ENCODE results near the gene PBLD.
A peak's percentile ranks its signal among the peaks of the same experiment; 100 is the strongest.

Gene PBLD
- 1.1 to 6.7 (median 3.2) reads per million in 18 experiments for total RNA-seq

DNA sequence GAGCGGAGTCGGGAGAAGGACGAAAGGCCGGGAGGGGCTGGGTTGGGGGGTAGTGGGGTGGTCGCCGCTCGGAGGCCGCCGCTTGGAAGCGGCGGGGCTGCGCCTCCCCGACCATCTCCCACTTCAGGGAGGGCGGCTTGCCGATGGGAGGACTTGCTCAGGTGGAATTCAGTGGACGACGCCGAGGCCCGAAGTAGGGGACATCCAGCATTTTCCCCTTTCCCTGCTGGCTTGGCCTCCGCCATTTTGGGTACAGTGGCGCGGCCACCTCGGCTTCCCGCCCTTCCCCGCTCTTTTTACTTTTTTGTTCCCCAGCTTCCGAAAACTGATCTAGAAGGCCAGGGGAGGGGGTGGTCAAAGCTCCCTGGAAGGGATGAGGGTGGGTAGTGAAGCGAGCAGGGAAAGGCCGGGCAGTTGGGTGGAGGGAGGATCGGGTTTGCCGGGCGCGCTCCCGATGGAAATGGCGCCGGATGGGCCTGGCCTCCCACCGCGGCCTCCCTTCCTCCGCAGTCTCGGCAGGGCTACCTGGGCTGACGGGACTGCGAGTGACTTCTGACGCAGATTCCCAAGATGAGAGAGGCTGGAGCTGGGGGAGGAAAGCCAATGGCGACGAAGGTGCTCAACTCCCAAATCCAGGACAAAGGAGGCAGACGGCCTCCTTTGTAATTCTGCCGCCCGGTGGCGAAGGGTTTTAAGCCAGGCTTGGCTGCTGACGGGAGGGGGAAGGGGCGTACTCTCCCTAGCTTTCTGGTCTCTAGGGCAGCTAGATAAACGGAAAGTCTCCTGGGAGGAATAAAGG lies at the start of gene PBLD:
PBLD (minus strand) TSS at position 670 of the 799 bp plus-strand sequence. CDS start 26,084 bp downstream, outside the sequence.
- peak; percentile 60 to 69 for DNase-seq

DNA sequence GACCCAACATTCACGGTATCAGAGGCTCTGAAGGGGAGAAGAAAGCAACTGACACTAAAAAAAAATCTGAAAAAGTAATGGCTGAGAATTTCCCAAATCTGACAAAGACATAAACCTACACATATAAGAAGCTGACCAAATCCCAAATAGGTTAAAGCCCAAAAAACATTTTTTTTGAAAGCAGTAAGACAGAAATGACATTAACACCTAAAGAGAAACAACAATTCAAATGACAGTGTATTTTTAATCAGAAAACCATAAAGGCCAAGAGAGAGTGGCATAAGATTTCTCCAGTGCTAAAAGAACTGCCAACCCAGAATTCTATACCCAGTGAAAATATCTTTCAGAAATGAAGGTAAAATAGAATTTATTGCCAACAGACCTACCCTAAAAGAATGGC lies 38.9 kb upstream of the PBLD start:
- no peak for DNase-seq

DNA sequence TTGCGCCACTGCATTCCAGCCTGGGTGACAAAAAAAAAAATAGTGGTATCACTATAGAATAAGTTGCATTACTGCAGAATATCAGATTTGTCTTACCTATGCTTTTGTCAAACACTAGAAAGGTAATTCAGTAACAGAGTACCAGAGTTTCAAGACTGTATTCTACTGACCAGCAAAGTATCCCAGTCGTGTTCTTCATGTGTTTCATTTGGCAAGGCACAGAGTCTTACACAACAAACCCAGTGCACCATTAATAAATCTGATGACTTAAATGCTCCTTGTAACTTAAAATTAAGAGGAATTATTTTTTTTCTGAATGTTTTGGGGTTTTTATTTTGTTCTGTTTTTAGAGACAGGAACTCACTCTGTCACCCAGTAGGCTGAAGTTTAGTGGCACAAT lies 34.4 kb upstream of the PBLD start:
- peak; percentile 4 to 10 for DNase-seq

DNA sequence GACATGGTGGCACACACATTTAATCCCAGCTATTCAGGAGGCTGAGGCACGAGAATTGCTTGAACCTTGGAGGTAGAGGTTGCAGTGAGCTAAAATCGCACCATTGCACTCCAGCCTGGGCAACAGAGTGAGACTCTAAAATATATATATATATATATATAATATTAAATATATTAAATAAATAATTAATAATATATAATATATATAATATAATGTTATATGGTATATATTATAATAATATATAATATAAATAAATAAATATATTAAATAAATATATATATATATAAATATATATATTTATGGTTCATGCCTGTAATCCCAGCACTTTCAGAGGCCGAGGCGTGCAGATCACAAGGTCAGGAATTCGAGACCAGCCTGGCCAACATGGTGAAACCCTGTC lies 33.9 kb upstream of the PBLD start:
- DNase-seq: no peak

GRCh38 chr10:68365611-68366010 lies 32.9 kb upstream of the PBLD start:
- no peak for DNase-seq

- DNase-seq: no peak
Measured at GRCh38 chr10:68364101-68364886, 31.6 kb upstream of the PBLD start.

DNA sequence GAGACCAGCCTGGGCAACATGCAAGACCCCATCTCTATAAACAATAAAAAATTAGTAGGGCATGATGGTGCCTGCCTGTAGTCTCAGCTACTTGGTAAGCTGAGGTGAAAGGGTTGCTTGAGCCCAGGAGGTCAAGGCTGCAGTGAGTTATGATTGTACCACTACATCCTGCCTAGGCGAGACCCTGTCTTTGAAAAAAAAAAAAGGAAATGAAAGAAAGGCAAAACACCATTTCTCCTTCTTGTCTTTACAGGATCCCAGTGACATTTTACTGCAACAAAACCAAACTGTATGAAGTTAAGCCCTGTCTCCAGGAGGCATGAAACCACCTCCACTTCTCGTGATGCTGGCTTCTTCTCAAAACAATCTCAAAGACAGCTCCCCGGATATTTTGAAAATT lies 29.9 kb upstream of the PBLD start:
- no peak for DNase-seq

DNA sequence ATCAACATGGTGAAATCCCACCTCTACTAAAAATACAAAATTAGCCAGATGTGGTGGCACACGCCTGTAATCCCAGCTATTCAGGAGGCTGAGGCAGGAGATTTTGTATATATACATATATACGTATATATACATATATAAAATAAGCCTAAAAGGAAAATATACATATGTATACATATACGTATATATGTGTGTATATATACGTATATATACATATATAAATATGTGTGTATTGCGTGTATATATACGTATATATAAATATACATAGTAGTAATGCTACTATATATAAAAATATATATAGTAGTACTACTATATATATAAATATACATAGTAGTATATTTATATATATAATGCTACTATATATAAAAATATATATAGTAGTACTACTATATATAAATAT lies 26.5 kb upstream of the PBLD start:
- DNase-seq: no peak

GRCh38 chr10:68353537-68353936 lies 20.8 kb upstream of the PBLD start:
- DNase-seq: no peak

DNA sequence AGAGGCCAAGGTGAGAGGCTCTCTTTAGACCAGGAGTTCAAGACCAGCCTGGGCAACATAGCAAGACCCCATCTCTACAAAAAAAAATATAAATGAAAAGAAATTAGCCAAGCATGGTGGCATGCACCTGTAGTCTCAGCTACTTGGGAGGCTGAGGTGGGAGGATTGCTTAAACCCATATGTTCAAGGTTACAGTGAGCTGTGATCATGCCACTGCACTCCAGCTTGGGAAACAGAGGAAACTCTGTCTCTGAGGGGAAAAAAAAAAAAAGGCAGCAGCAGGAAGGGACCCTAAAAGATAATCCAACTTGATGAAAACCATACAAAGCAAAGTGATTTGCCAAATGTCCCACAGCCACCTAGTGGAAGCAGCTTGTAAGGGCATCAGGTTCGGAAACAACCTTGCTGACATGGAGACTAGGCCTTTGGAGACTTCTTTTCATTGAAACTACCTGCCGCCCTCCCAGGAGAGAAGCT lies 15.6 kb upstream of the PBLD start:
- DNase-seq: peak; percentile 33 to 43

DNA sequence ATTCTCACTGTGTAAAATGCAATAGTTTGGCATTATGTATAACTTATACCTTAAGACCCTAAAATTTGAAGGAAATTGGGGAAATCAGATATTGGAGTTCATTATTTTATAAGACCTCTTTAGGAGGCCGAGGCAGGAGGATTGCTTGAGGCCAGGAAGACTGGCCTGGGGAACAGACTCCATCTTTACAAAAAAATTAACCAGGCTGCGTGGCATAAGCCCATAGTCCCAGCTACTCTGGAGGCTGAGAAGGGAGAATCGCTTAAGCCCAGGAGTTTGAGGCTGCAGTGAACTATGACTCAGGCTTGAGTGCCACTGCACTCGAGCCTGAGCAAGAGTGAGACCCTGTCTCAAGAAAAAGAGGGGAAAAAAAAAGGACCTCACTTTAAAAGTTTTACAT lies 14.0 kb upstream of the PBLD start:
- no peak for DNase-seq

GRCh38 chr10:68345621-68346020 lies 12.9 kb upstream of the PBLD start:
- no peak for DNase-seq

- no peak for DNase-seq
Measured at GRCh38 chr10:68342909-68343516, 10.3 kb upstream of the PBLD start.

DNA sequence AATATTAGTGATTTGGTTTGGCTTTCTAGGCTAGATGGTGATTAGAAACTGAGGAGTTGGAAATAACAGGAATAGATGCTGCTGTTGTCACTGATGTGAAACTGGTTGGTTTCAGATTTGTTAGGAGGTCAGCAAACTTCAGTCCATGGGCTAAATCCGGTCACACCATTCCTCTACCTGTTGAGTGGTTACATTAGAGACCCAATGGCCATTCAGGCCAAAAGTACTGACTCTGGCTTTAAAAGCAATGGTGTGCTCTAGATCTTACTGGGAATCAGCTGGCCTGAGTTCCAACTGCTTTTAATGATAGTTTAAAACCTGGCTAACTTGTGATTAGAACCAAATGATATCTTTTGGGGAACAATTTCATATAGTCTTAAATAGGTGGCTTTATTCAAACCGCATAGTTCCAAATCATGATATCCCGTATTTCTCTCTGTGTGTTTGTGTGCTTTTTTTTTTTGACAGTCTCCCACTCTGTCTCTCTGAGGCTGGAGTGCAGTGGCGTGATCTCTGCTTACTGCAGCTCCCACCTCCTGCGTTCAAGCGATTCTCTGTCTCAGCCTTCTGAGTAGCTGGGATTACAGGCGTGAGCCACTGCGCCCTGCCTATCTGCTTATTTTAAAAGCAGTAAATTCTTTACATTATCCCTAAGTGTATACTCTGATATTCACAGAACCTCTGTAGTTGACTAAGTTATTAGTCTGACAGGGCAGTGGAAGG lies 7.8 kb upstream of the PBLD start:
- no peak for DNase-seq

DNA sequence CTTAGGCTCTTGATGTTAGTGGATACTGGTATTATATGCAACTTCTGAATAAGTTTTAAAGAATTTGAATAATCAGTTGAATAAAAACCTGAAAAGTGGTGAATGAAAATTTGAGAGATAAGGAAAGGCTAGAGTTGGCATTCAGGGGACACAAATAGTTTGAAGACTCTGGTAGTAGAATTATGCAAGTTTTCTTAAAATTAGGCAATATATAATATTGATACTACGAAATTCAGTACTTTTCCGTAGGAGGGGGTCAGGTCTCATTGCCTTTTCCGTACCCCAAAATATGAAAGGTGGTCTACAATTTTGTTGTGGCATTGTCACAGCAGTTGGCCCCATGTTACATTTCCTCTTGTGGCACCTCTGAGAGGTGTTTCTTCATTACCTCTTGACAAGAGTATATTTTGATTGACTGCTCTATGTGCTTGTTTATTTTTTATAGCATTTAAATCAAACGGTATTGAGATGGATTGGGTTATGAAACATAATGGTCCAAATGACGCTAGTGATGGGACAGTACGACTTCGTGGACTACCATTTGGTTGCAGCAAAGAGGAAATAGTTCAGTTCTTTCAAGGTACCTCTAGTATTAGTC lies 4.1 kb upstream of the PBLD start:
- no peak for DNase-seq

GRCh38 chr10:68334672-68335467 lies 2.1 kb upstream of the PBLD start:
- DNase-seq: no peak

- no peak for DNase-seq
Measured at GRCh38 chr10:68333440-68334431, 1.0 kb upstream of the PBLD start.

GRCh38 chr10:68333058-68333395 lies 299 bp upstream of the PBLD start:
- no peak for DNase-seq

- DNase-seq: peak; percentile 98 to 99
Measured at GRCh38 chr10:68331455-68332258, 1.1 kb downstream of the PBLD start, which contains the start of gene HNRNPH3. TSS of gene HNRNPH3 (plus strand) at chr10:68332064. CDS start at chr10:68337222, 5,158 bp downstream.
